Measurements from ENCODE around the gene NEO1. TPM values are rescaled to one million over a fixed set of nuclear protein-coding genes. Genes with fewer than 3 reads are reported as not detected.

The NEO1 gene
- total RNA-seq, 1 donor from 2014 or later, result 30.3 TPM

DNA sequence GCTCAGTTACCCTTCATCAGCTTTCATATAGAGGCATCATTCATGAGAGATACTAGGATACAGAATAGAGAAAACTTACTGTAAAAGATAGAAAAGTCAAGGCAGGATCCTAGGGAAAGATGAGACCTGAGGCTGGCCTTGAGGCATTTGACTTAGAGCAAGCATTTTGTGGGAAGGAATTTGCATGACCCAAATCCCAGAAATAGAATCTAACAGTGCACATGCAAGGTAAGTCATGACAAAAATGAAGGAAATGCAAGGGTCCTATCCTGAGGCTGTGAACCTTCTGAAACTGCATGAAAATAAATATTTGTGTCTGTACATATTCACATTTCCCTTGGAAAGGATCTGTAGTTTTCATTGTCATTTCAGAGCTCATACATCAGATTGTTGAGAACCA lies 194.2 kb downstream of the NEO1 start:
- Mint-ChIP-seq H3K4me1 (ENCODE audit: low read depth, unreplicated experiment) (no peaks in the 10 kb centered on the region), H3K27me3 (ENCODE audit: low read depth, unreplicated experiment) (no peaks in the 10 kb centered on the region), H3K36me3 (ENCODE audit: low read depth, unreplicated experiment) (peaks cover 5% of the 10 kb centered on the region), H3K27ac (ENCODE audit: unreplicated experiment) (no peak overlapping the region), H3K4me3 (ENCODE audit: unreplicated experiment) (no peak overlapping the region), H3K9me3 (ENCODE audit: unreplicated experiment) (no peaks in the 10 kb centered on the region)
- no peak overlapping the region for H3K27ac ChIP-seq (ENCODE audit: low read depth, low read length)
- no peak for FAIRE-seq
- H3K4me1 ChIP-seq (ENCODE audit: insufficient read depth, low read length), result no peaks in the 10 kb centered on the region
- no peaks in the 10 kb centered on the region for H3K36me3 ChIP-seq (ENCODE audit: insufficient read depth, low read length)
- TF ChIP-seq, protein P1, sequence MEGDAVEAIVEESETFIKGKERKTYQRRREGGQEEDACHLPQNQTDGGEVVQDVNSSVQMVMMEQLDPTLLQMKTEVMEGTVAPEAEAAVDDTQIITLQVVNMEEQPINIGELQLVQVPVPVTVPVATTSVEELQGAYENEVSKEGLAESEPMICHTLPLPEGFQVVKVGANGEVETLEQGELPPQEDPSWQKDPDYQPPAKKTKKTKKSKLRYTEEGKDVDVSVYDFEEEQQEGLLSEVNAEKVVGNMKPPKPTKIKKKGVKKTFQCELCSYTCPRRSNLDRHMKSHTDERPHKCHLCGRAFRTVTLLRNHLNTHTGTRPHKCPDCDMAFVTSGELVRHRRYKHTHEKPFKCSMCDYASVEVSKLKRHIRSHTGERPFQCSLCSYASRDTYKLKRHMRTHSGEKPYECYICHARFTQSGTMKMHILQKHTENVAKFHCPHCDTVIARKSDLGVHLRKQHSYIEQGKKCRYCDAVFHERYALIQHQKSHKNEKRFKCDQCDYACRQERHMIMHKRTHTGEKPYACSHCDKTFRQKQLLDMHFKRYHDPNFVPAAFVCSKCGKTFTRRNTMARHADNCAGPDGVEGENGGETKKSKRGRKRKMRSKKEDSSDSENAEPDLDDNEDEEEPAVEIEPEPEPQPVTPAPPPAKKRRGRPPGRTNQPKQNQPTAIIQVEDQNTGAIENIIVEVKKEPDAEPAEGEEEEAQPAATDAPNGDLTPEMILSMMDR (IDR thresholded peaks at IDR 0.05; ENCODE audit: insufficient read depth, low read depth, low read length), result no peak
- TF ChIP-seq EZH2 (IDR thresholded peaks at IDR 0.05; ENCODE audit: insufficient read depth, low read length), result no peak
- no peaks in the 10 kb centered on the region for H3K27me3 ChIP-seq (ENCODE audit: insufficient read depth, low read length)
- H3K4me3 ChIP-seq (ENCODE audit: insufficient read depth, low read depth, low read length), result no peak overlapping the region
- H3K4me2 ChIP-seq (ENCODE audit: low read length), result no peak overlapping the region
- DNase-seq (ENCODE audit: low read depth), result no peak
- no peak overlapping the region for H3K9ac ChIP-seq (ENCODE audit: low read length)
- no peaks in the 10 kb centered on the region for H3K79me2 ChIP-seq (ENCODE audit: insufficient read depth, low read length)
- H2AFZ ChIP-seq (ENCODE audit: low read depth, low read length), result no peak overlapping the region
- no peaks in the 10 kb centered on the region for H3K9me3 ChIP-seq (ENCODE audit: insufficient read depth, low read depth, low read length)
- H4K20me1 ChIP-seq (ENCODE audit: insufficient read depth, low read length), result no peaks in the 10 kb centered on the region

DNA sequence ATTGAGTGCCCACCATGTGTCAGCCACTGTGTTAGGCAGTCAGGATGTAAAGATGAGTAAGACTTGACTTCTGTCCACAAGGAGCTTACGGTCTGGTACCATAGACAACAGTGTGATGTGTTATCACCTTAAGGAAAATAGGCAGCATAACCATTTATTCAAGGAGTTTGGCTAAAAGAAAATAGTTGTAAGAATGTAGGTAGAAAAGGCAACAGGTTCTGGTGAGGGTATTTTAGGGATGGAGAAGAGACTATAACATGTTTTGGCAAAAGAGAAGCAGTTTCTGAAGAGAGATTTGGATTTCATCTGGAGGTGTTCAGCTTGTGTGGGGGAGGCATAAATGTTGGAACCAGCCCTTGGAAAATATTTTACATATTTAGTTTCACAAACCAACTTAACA lies 194.6 kb downstream of the NEO1 start:
- no peaks in the 10 kb centered on the region for H3K36me3 ChIP-seq (ENCODE audit: insufficient read depth, low read length)
- no peak overlapping the region for H3K9ac ChIP-seq (ENCODE audit: low read length)
- DNase-seq (ENCODE audit: low read depth) (no peak), FAIRE-seq (no peak)
- no peak overlapping the region for H3K27ac ChIP-seq (ENCODE audit: low read depth, low read length)
- no peaks in the 10 kb centered on the region for H4K20me1 ChIP-seq (ENCODE audit: insufficient read depth, low read length)
- Mint-ChIP-seq H3K27me3 (ENCODE audit: low read depth, unreplicated experiment) (no peaks in the 10 kb centered on the region), H3K4me3 (ENCODE audit: unreplicated experiment) (no peak overlapping the region), H3K4me1 (ENCODE audit: low read depth, unreplicated experiment) (no peaks in the 10 kb centered on the region), H3K36me3 (ENCODE audit: low read depth, unreplicated experiment) (peaks cover 5% of the 10 kb centered on the region), H3K9me3 (ENCODE audit: unreplicated experiment) (no peaks in the 10 kb centered on the region), H3K27ac (ENCODE audit: unreplicated experiment) (no peak overlapping the region)
- no peaks in the 10 kb centered on the region for H3K27me3 ChIP-seq (ENCODE audit: insufficient read depth, low read length)
- no peaks in the 10 kb centered on the region for H3K4me1 ChIP-seq (ENCODE audit: insufficient read depth, low read length)
- no peaks in the 10 kb centered on the region for H3K79me2 ChIP-seq (ENCODE audit: insufficient read depth, low read length)
- no peaks in the 10 kb centered on the region for H3K9me3 ChIP-seq (ENCODE audit: insufficient read depth, low read depth, low read length)
- no peak for TF ChIP-seq EZH2 (IDR thresholded peaks at IDR 0.05; ENCODE audit: insufficient read depth, low read length)
- TF ChIP-seq, protein P1 (IDR thresholded peaks at IDR 0.05; ENCODE audit: insufficient read depth, low read depth, low read length), result no peak
- H3K4me3 ChIP-seq (ENCODE audit: insufficient read depth, low read depth, low read length), result no peak overlapping the region
- no peak overlapping the region for H3K4me2 ChIP-seq (ENCODE audit: low read length)
- no peak overlapping the region for H2AFZ ChIP-seq (ENCODE audit: low read depth, low read length)

DNA sequence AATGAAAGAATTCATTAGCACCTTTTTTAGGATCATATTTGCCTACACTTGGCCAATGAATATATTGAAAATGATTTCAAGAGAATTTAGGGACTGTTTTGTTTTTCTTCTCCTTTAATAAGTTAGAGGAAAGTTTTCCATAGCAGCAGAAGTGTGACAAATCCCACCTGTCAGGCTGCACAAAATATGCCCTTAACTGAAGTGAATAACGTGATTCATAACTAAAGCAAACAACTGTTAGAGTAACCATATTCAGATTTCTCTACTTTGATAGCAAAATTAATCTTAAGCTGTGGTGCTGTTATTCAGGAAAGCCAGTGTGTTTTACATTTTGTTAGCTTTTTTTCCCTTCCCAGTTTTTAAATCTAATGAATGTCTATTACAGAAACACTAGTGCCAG lies 195.1 kb downstream of the NEO1 start:
- H3K36me3 Mint-ChIP-seq (ENCODE audit: low read depth, unreplicated experiment), result peaks cover 6% of the 10 kb centered on the region

More for the DNA sequence above, 195.1 kb downstream of the NEO1 start:
- Mint-ChIP-seq H3K4me3 (ENCODE audit: unreplicated experiment) (no peak overlapping the region), H3K4me1 (ENCODE audit: low read depth, unreplicated experiment) (no peaks in the 10 kb centered on the region), H3K27ac (ENCODE audit: unreplicated experiment) (no peak overlapping the region), H3K27me3 (ENCODE audit: low read depth, unreplicated experiment) (no peaks in the 10 kb centered on the region), H3K9me3 (ENCODE audit: unreplicated experiment) (no peaks in the 10 kb centered on the region)
- Histone ChIP-seq H3K79me2 (ENCODE audit: insufficient read depth, low read length) (no peaks in the 10 kb centered on the region), H3K4me3 (ENCODE audit: insufficient read depth, low read depth, low read length) (no peak overlapping the region), H4K20me1 (ENCODE audit: insufficient read depth, low read length) (no peaks in the 10 kb centered on the region), H3K9me3 (ENCODE audit: insufficient read depth, low read depth, low read length) (no peaks in the 10 kb centered on the region), H3K27ac (ENCODE audit: low read depth, low read length) (no peak overlapping the region), H2AFZ (ENCODE audit: low read depth, low read length) (no peak overlapping the region), H3K9ac (ENCODE audit: low read length) (no peak overlapping the region), H3K4me1 (ENCODE audit: insufficient read depth, low read length) (no peaks in the 10 kb centered on the region), H3K27me3 (ENCODE audit: insufficient read depth, low read length) (no peaks in the 10 kb centered on the region), H3K36me3 (ENCODE audit: insufficient read depth, low read length) (no peaks in the 10 kb centered on the region), H3K4me2 (ENCODE audit: low read length) (no peak overlapping the region)
- no peak for DNase-seq (ENCODE audit: low read depth)
- TF ChIP-seq, protein P1 (IDR thresholded peaks at IDR 0.05; ENCODE audit: insufficient read depth, low read depth, low read length), result no peak
- TF ChIP-seq EZH2 (IDR thresholded peaks at IDR 0.05; ENCODE audit: insufficient read depth, low read length), result no peak
- peak; percentile 52 for FAIRE-seq
